GM06990 (cell line): ENCODE data around the gene TLDC2.
"Not testable (repeated sequence)": the region's sequence is repeated elsewhere in the genome, so short reads cannot be mapped to it uniquely, and the experiment has no call there.

Experiments used
- DNase-seq: peaks from one replicate; pipeline ENCODE4 v3.0.0-alpha.2; 2011; ENCODE audit not compliant: insufficient read length; ENCODE audit errors: extremely low read depth
- H3K27me3 ChIP-seq: replicated peaks from 2 replicates; pipeline ENCODE4 v1.6.0; 2011; ENCODE audit warnings: low read length; ENCODE audit not compliant: control insufficient read depth, insufficient read depth
- H3K36me3 ChIP-seq: 2 replicates; pipeline ENCODE4 v1.5.1; 2011; ENCODE audit warnings: low read length; ENCODE audit not compliant: control insufficient read depth, insufficient read depth
- H3K4me3 ChIP-seq: replicated peaks from 2 replicates; pipeline ENCODE4 v1.5.1; 2011; ENCODE audit warnings: low read depth, mild to moderate bottlenecking, control low read depth, low read length
- TF ChIP-seq, protein P1 (sequence below): IDR thresholded peaks from 2 replicates; pipeline ENCODE4 v1.5.1; 2011; ENCODE audit warnings: low read length, control low read depth, mild to moderate bottlenecking, inconsistent platforms; ENCODE audit not compliant: insufficient read depth, poor library complexity, severe bottlenecking

TLDC2 gene

DNA sequence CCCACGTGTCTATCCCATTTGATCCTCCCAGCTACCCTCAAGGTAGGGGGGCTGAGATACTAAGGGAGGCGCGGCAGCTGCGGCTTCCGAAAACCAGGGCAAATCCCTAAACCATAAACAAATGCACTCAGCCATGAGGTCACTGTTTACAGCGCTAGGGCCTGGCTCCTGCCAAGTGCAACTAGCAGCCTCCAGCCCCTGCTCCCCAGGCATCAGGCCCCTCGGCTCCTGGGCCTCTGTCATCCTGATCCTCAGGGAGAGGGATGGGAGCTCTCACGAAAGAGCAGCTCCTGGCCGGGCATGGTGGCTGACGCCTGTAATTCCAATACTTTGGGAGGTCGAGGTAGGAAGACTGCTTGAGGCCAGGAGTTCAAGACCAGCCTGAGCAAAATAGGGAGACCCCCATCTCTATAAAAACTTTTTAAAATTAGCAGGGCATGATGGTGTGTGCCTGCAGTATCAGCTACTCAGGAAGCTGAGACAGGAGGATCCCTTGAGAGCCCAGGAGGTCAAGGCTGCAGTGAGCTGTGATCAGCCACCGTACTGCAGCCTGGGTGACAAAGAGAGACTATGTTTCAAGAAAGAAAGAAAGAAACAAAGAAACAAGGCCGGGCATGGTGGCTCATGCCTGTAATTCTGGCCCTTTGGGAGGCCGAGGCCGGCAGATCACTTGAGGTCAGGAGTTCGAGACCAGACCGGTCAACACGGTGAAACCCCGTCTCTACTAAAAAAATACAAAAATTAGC, 42.5 kb upstream of the TLDC2 start:
- Histone ChIP-seq H3K36me3 (no peaks in the 10 kb centered on the region; the same call in 1 of the 2 replicates), H3K4me3 (no peak overlapping the region), H3K27me3 (no peaks in the 10 kb centered on the region)
- no peak for DNase-seq
- TF ChIP-seq, protein P1, sequence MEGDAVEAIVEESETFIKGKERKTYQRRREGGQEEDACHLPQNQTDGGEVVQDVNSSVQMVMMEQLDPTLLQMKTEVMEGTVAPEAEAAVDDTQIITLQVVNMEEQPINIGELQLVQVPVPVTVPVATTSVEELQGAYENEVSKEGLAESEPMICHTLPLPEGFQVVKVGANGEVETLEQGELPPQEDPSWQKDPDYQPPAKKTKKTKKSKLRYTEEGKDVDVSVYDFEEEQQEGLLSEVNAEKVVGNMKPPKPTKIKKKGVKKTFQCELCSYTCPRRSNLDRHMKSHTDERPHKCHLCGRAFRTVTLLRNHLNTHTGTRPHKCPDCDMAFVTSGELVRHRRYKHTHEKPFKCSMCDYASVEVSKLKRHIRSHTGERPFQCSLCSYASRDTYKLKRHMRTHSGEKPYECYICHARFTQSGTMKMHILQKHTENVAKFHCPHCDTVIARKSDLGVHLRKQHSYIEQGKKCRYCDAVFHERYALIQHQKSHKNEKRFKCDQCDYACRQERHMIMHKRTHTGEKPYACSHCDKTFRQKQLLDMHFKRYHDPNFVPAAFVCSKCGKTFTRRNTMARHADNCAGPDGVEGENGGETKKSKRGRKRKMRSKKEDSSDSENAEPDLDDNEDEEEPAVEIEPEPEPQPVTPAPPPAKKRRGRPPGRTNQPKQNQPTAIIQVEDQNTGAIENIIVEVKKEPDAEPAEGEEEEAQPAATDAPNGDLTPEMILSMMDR: no peak

DNA sequence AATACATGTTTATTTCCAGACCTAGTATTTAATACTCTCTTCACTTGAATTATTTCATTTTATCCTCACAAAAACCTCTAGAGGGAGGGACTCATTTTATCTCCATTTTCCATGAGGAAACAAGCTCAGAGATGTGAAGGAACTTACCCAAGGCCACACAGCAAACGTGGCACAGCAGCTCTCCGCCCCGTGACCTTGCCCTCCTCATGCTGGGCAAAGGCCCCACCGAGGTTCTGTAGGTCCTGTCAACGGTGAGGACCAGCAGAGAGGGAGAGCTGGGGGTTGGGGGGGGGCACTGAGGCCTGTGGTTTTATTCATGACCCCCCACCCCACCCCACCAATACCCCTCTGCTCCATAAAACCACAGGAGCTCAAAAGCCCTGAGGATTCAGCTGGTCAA, 40.9 kb upstream of the TLDC2 start:
- no peaks in the 10 kb centered on the region; the same call in 1 of the 2 replicates for H3K36me3 ChIP-seq
- no peak for DNase-seq
- H3K4me3 ChIP-seq: peak overlapping the region; percentile 28
- H3K27me3 ChIP-seq: no peaks in the 10 kb centered on the region
- TF ChIP-seq, protein P1: no peak

DNA sequence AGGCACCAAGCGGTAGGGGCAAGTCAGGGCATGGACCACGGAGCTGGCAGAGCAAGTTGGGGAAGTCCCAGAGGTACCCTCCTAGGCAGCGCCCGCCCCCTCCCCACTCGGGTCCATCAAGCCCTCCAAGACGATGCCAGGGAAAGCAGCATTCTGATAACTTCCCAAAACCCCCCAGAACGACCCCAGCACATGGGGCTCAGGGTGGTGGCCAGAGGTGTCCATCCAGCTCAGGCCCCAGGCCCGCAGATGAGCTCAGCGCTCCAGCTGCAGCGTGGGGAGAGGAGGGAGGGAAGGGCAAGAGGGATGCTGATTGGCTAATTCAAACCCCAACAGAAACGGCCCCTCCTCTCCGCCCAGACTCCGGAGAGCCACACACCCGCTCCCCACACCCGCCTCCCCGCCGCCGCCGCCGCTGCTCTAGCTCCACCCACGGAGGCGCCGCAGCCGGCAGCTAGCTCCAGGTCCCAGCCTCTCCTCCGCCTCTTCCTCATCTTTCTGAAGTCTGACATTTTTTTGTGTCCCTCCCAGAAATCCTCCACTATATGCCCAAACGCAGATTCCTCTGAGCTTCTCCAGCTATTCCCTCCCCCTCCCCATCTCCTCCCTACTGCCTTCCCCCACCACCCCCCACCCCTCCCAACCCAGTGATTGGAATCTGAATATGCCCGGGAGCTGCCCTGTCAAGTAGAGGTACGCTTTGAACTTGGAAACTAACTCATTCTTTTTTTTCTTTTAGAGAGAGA, 40.3 kb upstream of the TLDC2 start:
- peak; percentile 88 for DNase-seq
- Histone ChIP-seq H3K27me3 (no peaks in the 10 kb centered on the region), H3K36me3 (no peaks in the 10 kb centered on the region; the same call in 1 of the 2 replicates), H3K4me3 (peak overlapping the region; percentile 57)
- TF ChIP-seq, protein P1: no peak

DNA sequence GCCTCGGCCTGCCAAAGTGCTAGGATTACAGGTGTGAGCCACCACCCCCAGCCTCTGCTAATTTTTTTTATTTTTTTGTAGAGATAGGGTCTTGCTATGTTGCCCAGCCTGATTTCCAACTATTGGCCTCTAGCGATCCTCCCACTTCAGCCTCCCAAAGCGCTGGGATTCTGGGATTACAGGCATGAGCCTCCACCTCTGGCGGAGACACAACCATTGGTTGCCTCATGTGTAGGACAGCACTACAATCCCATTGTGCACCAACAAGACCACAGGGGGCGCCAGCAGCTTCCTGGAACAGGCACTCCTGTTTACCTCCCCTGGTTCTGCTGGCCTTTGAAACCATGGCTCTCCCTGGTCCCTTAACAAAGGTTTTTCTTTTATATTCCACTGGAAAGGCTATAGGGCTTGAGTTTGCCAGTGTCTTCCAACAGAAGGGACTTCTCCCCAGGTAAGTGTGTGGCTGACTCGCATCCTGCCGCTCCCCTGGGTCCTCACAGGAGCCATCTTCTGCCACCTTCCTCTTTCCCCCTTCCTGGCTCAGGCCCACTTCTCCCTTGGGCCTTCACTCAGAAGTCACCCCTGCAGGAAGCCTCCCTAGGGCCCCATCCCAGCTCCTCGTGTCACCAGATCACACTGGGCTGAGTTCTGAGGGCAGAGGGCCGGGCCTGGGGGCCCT, 39.2 kb upstream of the TLDC2 start:
- peak; percentile 60 for DNase-seq
- TF ChIP-seq, protein P1: peak; percentile 83
- Histone ChIP-seq H3K27me3 (no peaks in the 10 kb centered on the region), H3K36me3 (no peaks in the 10 kb centered on the region; the same call in 1 of the 2 replicates), H3K4me3 (peak overlapping the region; percentile 22)

DNA sequence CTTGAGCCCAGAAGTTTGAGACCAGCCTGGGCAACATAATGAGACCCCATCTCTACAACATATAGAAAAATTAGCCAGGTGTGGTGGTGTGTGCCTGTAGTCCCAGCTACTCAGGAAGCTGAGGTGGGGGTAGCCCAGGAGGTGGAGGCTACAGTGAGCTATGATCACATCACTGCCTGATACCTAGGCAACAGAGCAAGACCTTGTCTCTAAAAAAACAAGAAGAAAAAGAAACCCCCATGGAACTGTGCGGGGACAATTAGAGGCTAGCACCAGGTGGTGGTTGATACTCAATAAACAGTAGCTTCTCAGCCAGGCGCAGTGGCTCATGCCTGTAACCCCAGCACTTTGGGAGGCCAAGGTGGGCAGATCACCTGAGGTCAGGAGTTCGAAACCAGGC, 37.6 kb upstream of the TLDC2 start:
- H3K27me3 ChIP-seq, DNase-seq, H3K4me3 ChIP-seq, H3K36me3 ChIP-seq: not testable (repeated sequence)

DNA sequence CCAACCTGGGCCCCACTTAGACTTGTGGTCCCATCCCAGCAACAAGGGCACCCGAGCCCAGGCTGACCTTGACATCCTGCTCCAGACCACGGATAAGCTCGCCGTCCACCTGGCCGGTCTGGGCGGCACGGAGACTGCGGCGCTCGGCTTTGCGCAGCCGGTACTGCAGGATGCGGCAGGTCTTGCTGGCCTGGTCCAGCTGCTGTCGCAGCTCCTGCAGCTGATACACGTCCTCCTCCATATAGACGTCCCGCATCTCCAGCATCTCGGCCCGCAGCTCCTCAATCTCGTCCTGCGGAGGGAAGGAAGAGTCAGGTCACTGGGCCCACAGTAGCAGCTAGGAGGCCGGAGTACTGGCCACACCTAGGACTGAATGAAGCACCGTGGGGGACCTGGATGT, 36.8 kb upstream of the TLDC2 start:
- Histone ChIP-seq H3K27me3 (no peaks in the 10 kb centered on the region), H3K4me3 (no peak overlapping the region), H3K36me3 (no peaks in the 10 kb centered on the region; the same call in 1 of the 2 replicates)
- TF ChIP-seq, protein P1: no peak
- no peak for DNase-seq

DNA sequence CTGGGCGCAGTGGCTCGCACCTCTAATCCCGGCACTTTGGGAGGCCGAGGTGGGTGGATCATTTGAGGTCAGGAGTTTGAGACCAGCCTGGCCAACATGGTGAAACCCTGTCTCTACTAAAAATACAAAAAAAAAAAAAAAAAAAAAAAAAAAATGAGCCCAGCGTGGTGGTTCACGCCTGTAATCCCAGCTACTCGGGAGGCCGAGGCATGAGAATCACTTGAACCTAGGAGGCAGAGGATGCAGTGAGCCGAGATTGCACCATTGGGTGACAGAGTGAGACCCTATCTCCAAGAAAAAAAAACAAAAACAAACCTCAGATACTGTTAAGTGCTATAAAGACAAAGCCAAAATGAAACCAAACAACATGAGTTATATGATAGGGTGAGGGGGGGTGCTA, 34.9 kb upstream of the TLDC2 start:
- not testable (repeated sequence) for H3K27me3 ChIP-seq, DNase-seq, H3K36me3 ChIP-seq, H3K4me3 ChIP-seq
